Activated B cell treated with CpG ODN at 0.5 μM for 24 hours (primary cell): ENCODE data around the gene ZNF732. TPM values are rescaled to one million over a fixed set of nuclear protein-coding genes. Genes with fewer than 3 reads are reported as not detected.
A peak's percentile ranks its signal among the peaks of the same experiment; 100 is the strongest.

Source experiments
- ATAC-seq: fragments of 200-7000 bp; cut with Tn5 transposase; one replicate; pipeline ENCODE4 v1.10.0; 2021; ENCODE audit warnings: low read depth, mild to moderate bottlenecking, moderate library complexity
- CTCF ChIA-PET: fragments of 350-600 bp; sonication (Branson Sonifier 250); formaldehyde crosslinking; loops from one replicate; lab custom pipeline; 2021; ENCODE audit warnings: antibody characterized with exemption; lab: Charles Lee
- POLR2A ChIA-PET: fragments of 350-600 bp; sonication (Branson Sonifier 250); formaldehyde crosslinking; loops from one replicate; lab custom pipeline; 2021; ENCODE audit warnings: antibody characterized with exemption; lab: Charles Lee
- DNase-seq: peaks from one replicate; pipeline ENCODE4 v3.0.0; 2022
- H3K27ac Mint-ChIP-seq: one replicate; pipeline ENCODE4 v1.8.0; 2020; ENCODE audit warnings: mixed read lengths
- H3K27me3 Mint-ChIP-seq: one replicate; pipeline ENCODE4 v1.8.0; 2021; ENCODE audit warnings: mixed read lengths
- H3K36me3 Mint-ChIP-seq: one replicate; pipeline ENCODE4 v1.8.0; 2021; ENCODE audit warnings: low read depth, mixed read lengths
- H3K4me1 Mint-ChIP-seq: one replicate; pipeline ENCODE4 v1.8.0; 2021; ENCODE audit warnings: mixed read lengths
- H3K4me3 Mint-ChIP-seq: one replicate; pipeline ENCODE4 v1.8.0; 2020; ENCODE audit warnings: mild to moderate bottlenecking, mixed read lengths
- H3K9me3 Mint-ChIP-seq: one replicate; pipeline ENCODE4 v1.8.0; 2020; ENCODE audit warnings: mixed read lengths
- CTCF ChIP-seq: fragments of 200-600 bp; IDR thresholded peaks from one replicate; pipeline ENCODE4 v1.8.0; 2022; ENCODE audit warnings: antibody characterized with exemption, mild to moderate bottlenecking
- intact Hi-C: fragments of 100-400 bp; cut with micrococcal nuclease; formaldehyde crosslinking; loops from one replicate; pipeline ENCODE4 v1.15.1; 2024
- total RNA-seq: library from RNA; stranded (reverse); gene quantifications from 2 replicates; pipeline ENCODE4 v1.2.3, GENCODE V29; 2022

Gene ZNF732
- total RNA-seq, 1 donor from 2014 or later = not detected

DNA sequence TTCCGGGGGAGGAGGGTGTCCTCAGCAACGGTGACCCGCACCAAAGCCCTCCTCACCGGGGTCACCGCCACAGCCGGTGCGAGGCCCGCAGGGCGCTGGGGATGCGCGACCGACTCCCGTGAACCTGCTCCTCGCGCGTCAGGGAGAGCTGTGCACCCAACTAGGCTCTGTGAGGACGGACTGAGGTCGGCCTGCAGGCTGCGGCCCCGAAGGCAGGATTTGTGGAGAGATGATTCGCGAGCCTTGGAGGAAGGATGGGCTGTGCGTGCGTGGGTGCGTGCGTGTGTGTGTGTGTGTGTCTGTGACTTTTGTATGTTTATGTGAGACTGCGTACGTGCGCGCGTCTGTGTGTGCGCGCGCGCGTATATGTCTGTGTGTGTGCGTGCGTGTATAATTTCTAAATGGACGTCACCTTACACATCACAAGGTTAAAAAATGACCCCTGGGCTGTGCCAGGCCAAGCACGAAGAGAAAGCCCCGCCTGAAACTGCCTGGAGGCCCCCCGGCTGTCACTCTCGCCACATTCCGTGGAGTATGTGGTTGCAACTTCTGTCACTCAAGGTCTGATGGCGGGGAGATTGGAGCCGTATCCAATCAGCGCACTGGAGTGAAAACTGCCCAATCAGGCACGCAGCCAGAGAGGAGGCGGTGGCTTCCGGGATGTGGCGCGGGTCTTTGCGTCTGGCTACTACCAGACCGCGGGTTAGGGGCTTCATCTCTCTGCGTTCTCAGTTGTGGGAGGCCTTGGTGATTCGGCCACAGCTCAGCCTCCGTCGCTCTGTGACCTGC lies 32.1 kb upstream of the ZNF732 start, which contains the start of gene ZNF141:
TSS of gene ZNF141 (plus strand) at position 672 of the 789 bp plus-strand sequence. CDS start 170 bp downstream, outside the sequence.
- Mint-ChIP-seq H3K27me3 (no peaks in the 10 kb centered on the region), H3K27ac (peak within 1 kb of the TSS; percentile 99), H3K4me3 (peak within 1 kb of the TSS; percentile 100), H3K4me1 (peaks cover 38% of the 10 kb centered on the region), H3K36me3 (peaks cover 46% of the 10 kb centered on the region), H3K9me3 (peaks cover 16% of the 10 kb centered on the region)
- DNase-seq (peak; percentile 78), ATAC-seq (peak; percentile 92)
- ChIA-PET CTCF (no interaction called here), POLR2A (interaction anchor here (0.7 to 2.4 kb wide), 9 partner anchors 9 to 444 kb away, joined by 3 to 12 read pairs (median 7); partner anchors contain the start of genes ATP5ME, MYL5 and ZNF718)
- TF ChIP-seq CTCF = no peak
- intact Hi-C loops = loop anchor here (1.0 to 10.0 kb wide), 10 partner anchors 31 to 1347 kb away; partner anchors contain the start of genes ATP5ME, FAM53A, IDUA and MYL5

DNA sequence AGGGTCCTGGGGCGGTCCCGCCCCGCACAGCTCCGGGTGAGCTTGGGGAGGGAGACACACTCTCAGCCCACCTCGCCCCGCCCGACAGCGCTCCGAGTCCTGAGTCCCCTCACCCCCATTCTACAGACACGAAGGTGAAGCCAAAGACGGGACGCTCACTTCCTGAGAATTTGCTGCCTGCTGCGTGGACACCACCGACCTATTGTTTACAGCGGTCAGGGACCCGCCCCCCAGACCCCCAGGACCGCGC lies 31.5 kb upstream of the ZNF732 start:
- ATAC-seq = peak; percentile 0
- H3K9me3 Mint-ChIP-seq = peaks cover 14% of the 10 kb centered on the region
- peak overlapping the region; percentile 100 for H3K4me3 Mint-ChIP-seq
- peaks cover 41% of the 10 kb centered on the region for H3K36me3 Mint-ChIP-seq
- DNase-seq = no peak
- ChIA-PET POLR2A (interaction anchor here (0.9 to 2.4 kb wide), 4 partner anchors 137 to 445 kb away, joined by 3 to 12 read pairs (median 5); partner anchors contain the start of gene ZNF718), CTCF (no interaction called here)
- intact Hi-C loops = loop anchor here (1.0 to 10.0 kb wide), 10 partner anchors 31 to 1348 kb away; partner anchors contain the start of genes ATP5ME, FAM53A, IDUA and MYL5
- no peaks in the 10 kb centered on the region for H3K27me3 Mint-ChIP-seq
- peaks cover 38% of the 10 kb centered on the region for H3K4me1 Mint-ChIP-seq
- TF ChIP-seq CTCF = no peak
- peak overlapping the region; percentile 99 for H3K27ac Mint-ChIP-seq

- peak overlapping the region; percentile 31 for H3K27ac Mint-ChIP-seq
- ChIA-PET CTCF (no interaction called here), POLR2A (interaction anchor here (0.9 to 2.4 kb wide), 4 partner anchors 137 to 445 kb away, joined by 3 to 12 read pairs (median 5); partner anchors contain the start of gene ZNF718)
- DNase-seq (peak; percentile 29), ATAC-seq (no peak)
- no peak for TF ChIP-seq CTCF
- H3K9me3 Mint-ChIP-seq = peaks cover 10% of the 10 kb centered on the region
- intact Hi-C loops = loop anchor here (2.0 to 10.0 kb wide), 5 partner anchors 91 to 1349 kb away; partner anchors contain the start of genes FAM53A, IDUA and ZNF718
- peaks cover 36% of the 10 kb centered on the region for H3K36me3 Mint-ChIP-seq
- H3K4me3 Mint-ChIP-seq = peak overlapping the region; percentile 100
- no peaks in the 10 kb centered on the region for H3K27me3 Mint-ChIP-seq
- peaks cover 38% of the 10 kb centered on the region for H3K4me1 Mint-ChIP-seq
Measured at GRCh38 chr4:336099-336892, 31.0 kb upstream of the ZNF732 start.

GRCh38 chr4:335515-335914 lies 30.2 kb upstream of the ZNF732 start:
- intact Hi-C loops = loop anchor here (5.0 to 10.0 kb wide), 4 partner anchors 213 to 1349 kb away; partner anchors contain the start of genes FAM53A, IDUA and ZNF718
- ATAC-seq = no peak
- peaks cover 36% of the 10 kb centered on the region for H3K4me1 Mint-ChIP-seq
- H3K9me3 Mint-ChIP-seq = peaks cover 8% of the 10 kb centered on the region
- no peak for DNase-seq
- ChIA-PET POLR2A (no interaction called here), CTCF (no interaction called here)
- H3K27me3 Mint-ChIP-seq = no peaks in the 10 kb centered on the region
- TF ChIP-seq CTCF = no peak
- H3K27ac Mint-ChIP-seq = no peak overlapping the region
- peak overlapping the region; percentile 28 for H3K4me3 Mint-ChIP-seq
- H3K36me3 Mint-ChIP-seq = peaks cover 31% of the 10 kb centered on the region
